SK-N-SH (cell line): ENCODE measurements around the gene TTC9B. TPM values are rescaled to one million over a fixed set of nuclear protein-coding genes. Genes with fewer than 3 reads are reported as not detected.

Source experiments
- CTCF ChIA-PET: fragments of 300-600, 350-600 bp; formaldehyde crosslinking; extraction: SDS; loops from one replicate; lab custom pipeline; 2021; lab: Yijun Ruan, JAX
- POLR2A ChIA-PET: fragments of 350-600 bp; sonication (Branson Sonifier 250); formaldehyde crosslinking; extraction: SDS; loops from one replicate; lab custom pipeline; 2020; ENCODE audit warnings: antibody characterized with exemption, inconsistent platforms; lab: Yijun Ruan, JAX
- DNase-seq: peaks from one replicate; pipeline ENCODE4 v3.0.0; 2012
- H2AFZ ChIP-seq: fragments of 200-600 bp; sonication (generic); 2 replicates; pipeline ENCODE4 v1.8.1; 2016; ENCODE audit warnings: antibody characterized with exemption, mild to moderate bottlenecking, low read depth
- H3F3A ChIP-seq: fragments of 200-600 bp; sonication (generic); replicated peaks from 2 replicates; pipeline ENCODE3; 2016; ENCODE audit warnings: antibody characterized with exemption, mild to moderate bottlenecking; ENCODE audit not compliant: insufficient read depth
- H3K27ac ChIP-seq, 2 experiments: fragments of 200-500 bp in 1 of 2; fragments of 200-600 bp in 1 of 2; sonication (Bioruptor generic) in 1 of 2; sonication (generic), shearing (Covaris generic) in 1 of 2; 2 replicates each; pipeline versions ENCODE4 v1.5.1 to v1.6.1; 2014 to 2016; ENCODE audit warnings: low read depth in 2 of 2, inconsistent platforms in 1 of 2, low read length in 1 of 2, mild to moderate bottlenecking in 1 of 2, mixed read lengths in 1 of 2
- H3K27me3 ChIP-seq: fragments of 200-600 bp; sonication (generic), shearing (Covaris generic); 2 replicates; pipeline ENCODE4 v1.6.1; 2016; ENCODE audit warnings: mixed run types; ENCODE audit not compliant: insufficient read depth
- H3K36me3 ChIP-seq, 2 experiments: fragments of 200-500 bp in 1 of 2; fragments of 200-600 bp in 1 of 2; sonication (Bioruptor generic) in 1 of 2; sonication (generic) in 1 of 2; replicated peaks in 1 of 2; 2 replicates each; pipeline versions ENCODE3 to v1.5.1; 2014 to 2016; ENCODE audit warnings: low read length in 1 of 2, mild to moderate bottlenecking in 1 of 2; ENCODE audit not compliant: insufficient read depth in 2 of 2, control insufficient read depth in 1 of 2
- H3K4me1 ChIP-seq, 2 experiments: fragments of 200-500 bp in 1 of 2; fragments of 200-600 bp in 1 of 2; sonication (Bioruptor generic) in 1 of 2; sonication (generic), shearing (Covaris generic) in 1 of 2; 2 replicates each; pipeline versions ENCODE4 v1.5.1 to v1.6.1; 2014 to 2016; ENCODE audit warnings: low read depth in 1 of 2, low read length in 1 of 2, mixed run types in 1 of 2; ENCODE audit not compliant: insufficient read depth in 2 of 2, control insufficient read depth in 1 of 2
- H3K4me2 ChIP-seq: fragments of 200-600 bp; sonication (generic), shearing (Covaris generic); 2 replicates; pipeline ENCODE4 v1.6.1; 2017; ENCODE audit warnings: mixed run types
- H3K4me3 ChIP-seq, 2 experiments: fragments of 200-500 bp in 1 of 2; fragments of 200-600 bp in 1 of 2; sonication (Bioruptor generic) in 1 of 2; sonication (generic), shearing (Covaris generic) in 1 of 2; 2 replicates each; pipeline versions ENCODE4 v1.5.1 to v1.8.1; 2014 to 2016; ENCODE audit warnings: low read depth in 2 of 2, inconsistent platforms in 1 of 2, low read length in 1 of 2, mild to moderate bottlenecking in 1 of 2, mixed read lengths in 1 of 2, moderate library complexity in 1 of 2
- H3K79me2 ChIP-seq: fragments of 200-600 bp; sonication (generic); 2 replicates; pipeline ENCODE4 v1.8.1; 2017; ENCODE audit warnings: mild to moderate bottlenecking; ENCODE audit not compliant: insufficient read depth
- H3K9ac ChIP-seq: fragments of 200-600 bp; sonication (generic); 2 replicates; pipeline ENCODE4 v1.6.1; 2017; ENCODE audit warnings: mixed run types
- H3K9me2 ChIP-seq: fragments of 200-600 bp; sonication (generic); 2 replicates; pipeline ENCODE4 v1.6.1; 2017; ENCODE audit warnings: mixed run types
- H3K9me3 ChIP-seq: fragments of 200-600 bp; sonication (generic); 2 replicates; pipeline ENCODE4 v1.6.1; 2017; ENCODE audit warnings: mixed run types, mild to moderate bottlenecking, moderate library complexity
- H4K20me1 ChIP-seq: fragments of 200-600 bp; sonication (generic); 2 replicates; pipeline ENCODE4 v1.6.1; 2017; ENCODE audit warnings: mild to moderate bottlenecking, mixed run types; ENCODE audit not compliant: insufficient read depth
- CTCF ChIP-seq: fragments of 200-600 bp; sonication (generic); IDR thresholded peaks from 2 replicates; pipeline ENCODE4 v1.6.1; 2017; ENCODE audit warnings: antibody characterized with exemption, mild to moderate bottlenecking, moderate library complexity
- ELF1 ChIP-seq: IDR thresholded peaks from 2 replicates; pipeline ENCODE4 v1.4.0; 2012
- FOSL2 ChIP-seq: IDR thresholded peaks from 2 replicates; pipeline ENCODE4 v1.4.0; 2012; ENCODE audit warnings: low read depth, mild to moderate bottlenecking, moderate library complexity, borderline replicate concordance
- FOXJ3 ChIP-seq: sonication (generic); formaldehyde crosslinking; IDR thresholded peaks from 2 replicates; pipeline ENCODE4 v1.5.1; 2020; ENCODE audit warnings: mild to moderate bottlenecking, missing genetic modification reagents
- GATA2 ChIP-seq: sonication (generic); formaldehyde crosslinking; IDR thresholded peaks from 2 replicates; pipeline ENCODE4 v1.5.0; 2020; ENCODE audit warnings: mild to moderate bottlenecking, missing genetic modification reagents
- JUND ChIP-seq: IDR thresholded peaks from 2 replicates; pipeline ENCODE4 v1.4.0; 2012
- WGBS: methylation state at CpG from one replicate; pipeline ENCODE4 v1.1.6; 2017; ENCODE audit warnings: low lambda C conversion rate; 5-methylcytosine and 5-hydroxymethylcytosine counted together
- polyA plus RNA-seq, 3 experiments: library from polyadenylated mRNA; depleted of rRNA; stranded (reverse); fragments of >200 nt; gene quantifications; 2 replicates each; pipeline ENCODE4 v1.2.3, GENCODE V29; 2012
- TF ChIP-seq, protein P1 (sequence below): IDR thresholded peaks from 2 replicates; pipeline ENCODE4 v1.4.0; 2012; ENCODE audit warnings: low read depth, borderline replicate concordance

Gene TTC9B
- polyA plus RNA-seq, 1 of the 3 experiments (the other 2 are of a cell fraction) = 0.30 TPM

DNA sequence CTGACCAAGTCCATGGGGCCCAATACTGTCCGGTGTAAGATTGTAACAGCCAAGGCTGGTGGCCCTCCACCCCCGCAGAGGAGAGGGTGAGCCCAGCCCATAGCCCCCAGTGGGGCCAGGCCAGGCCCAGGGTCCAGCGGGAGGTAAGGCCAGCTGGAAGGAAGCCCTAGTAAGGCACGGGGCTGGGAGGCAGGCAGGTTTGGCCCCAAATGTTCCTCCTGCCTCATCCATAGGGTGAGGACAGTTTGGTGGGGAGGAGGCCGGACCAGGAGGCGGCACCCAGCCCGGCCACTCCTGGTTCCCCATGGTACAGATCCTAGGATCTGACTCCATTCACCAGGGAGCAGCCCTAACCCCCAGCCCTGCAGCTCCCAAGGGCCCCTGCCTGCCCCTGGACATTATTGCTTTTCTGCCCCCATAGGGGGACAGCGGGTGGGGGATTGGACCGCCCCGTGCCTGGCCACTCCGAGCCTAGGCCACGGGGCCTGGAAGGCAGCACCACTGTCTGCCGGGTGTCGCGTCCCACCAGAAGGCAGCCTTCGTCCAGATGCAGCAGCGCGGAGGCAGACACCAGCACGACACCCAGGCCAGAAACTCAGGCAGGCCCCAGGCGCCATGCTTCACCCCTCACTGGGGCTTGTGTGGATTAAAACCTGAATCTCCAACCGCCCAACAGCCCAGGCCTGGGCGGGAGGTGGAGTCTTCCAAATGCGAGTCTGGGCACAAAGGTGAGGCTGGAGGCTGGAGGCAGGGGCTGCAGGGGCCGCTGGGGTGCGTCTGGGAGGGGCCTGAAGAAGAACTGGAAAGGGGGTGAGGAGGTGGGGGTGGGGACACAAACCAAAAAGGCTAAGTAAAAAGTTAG lies 15.0 kb upstream of the TTC9B start:
- POLR2A ChIA-PET = no interaction called here
- Histone ChIP-seq H3K4me3 (no peak overlapping the region), H4K20me1 (no peaks in the 10 kb centered on the region), H3K36me3 (peaks cover 3 to 39% of the 10 kb centered on the region in 2 experiments), H3K27me3 (no peaks in the 10 kb centered on the region), H3F3A (peaks cover 17% of the 10 kb centered on the region), H3K27ac (no peak overlapping the region), H3K4me2 (no peak overlapping the region), H2AFZ (no peak overlapping the region), H3K9me2 (no peaks in the 10 kb centered on the region), H3K4me1 (peaks cover 0 to 8% of the 10 kb centered on the region in 2 experiments; a peak in 1 of 4 replicates), H3K9me3 (no peaks in the 10 kb centered on the region), H3K9ac (no peak overlapping the region), H3K79me2 (no peaks in the 10 kb centered on the region)
- TF ChIP-seq ELF1 (no peak), CTCF (no peak), FOSL2 (no peak), GATA2 (CRISPR knock-in tag) (no peak), FOXJ3 (CRISPR knock-in tag) (no peak)
- TF ChIP-seq, protein P1, sequence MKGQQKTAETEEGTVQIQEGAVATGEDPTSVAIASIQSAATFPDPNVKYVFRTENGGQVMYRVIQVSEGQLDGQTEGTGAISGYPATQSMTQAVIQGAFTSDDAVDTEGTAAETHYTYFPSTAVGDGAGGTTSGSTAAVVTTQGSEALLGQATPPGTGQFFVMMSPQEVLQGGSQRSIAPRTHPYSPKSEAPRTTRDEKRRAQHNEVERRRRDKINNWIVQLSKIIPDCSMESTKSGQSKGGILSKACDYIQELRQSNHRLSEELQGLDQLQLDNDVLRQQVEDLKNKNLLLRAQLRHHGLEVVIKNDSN = no peak
- WGBS = 93% methylated on average over 15 of the region's 25 CpGs
- CTCF ChIA-PET = interaction anchor here (1.7 kb wide), 1 partner anchor 93 kb away, joined by 8 read pairs; no protein-coding TSS in a partner anchor
- DNase-seq = no peak

DNA sequence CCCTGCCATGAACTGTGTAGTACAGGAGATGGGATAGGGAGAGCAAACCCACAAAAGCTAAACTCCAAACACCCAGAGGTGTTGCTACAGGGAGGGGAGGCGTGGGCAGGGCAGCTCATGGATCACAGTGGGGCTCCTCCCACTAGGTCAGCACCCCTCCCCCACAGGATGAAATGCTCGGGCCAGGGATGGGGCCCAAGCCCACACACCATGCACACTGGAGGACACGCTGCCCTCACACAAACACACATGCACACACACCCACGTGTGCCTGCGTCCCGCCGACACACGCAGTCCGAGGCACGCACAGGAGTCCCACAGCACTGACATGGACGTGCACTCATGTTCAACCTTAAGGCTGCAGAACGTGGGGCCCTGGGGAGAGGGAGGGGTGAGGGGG lies 14.3 kb upstream of the TTC9B start:
- ChIA-PET CTCF (interaction anchor here (0.6 to 1.1 kb wide), 2 partner anchors 35 to 93 kb away, joined by 3 read pairs; no protein-coding TSS in a partner anchor), POLR2A (no interaction called here)
- Histone ChIP-seq H3K4me2 (no peak overlapping the region), H3K4me3 (no peak overlapping the region), H3K9me2 (no peaks in the 10 kb centered on the region), H3K9ac (no peak overlapping the region), H3K9me3 (no peaks in the 10 kb centered on the region), H3K79me2 (no peaks in the 10 kb centered on the region), H3K36me3 (peaks cover 3 to 32% of the 10 kb centered on the region in 2 experiments), H3K27me3 (no peaks in the 10 kb centered on the region), H2AFZ (no peak overlapping the region), H3K27ac (no peak overlapping the region), H3F3A (peaks cover 17% of the 10 kb centered on the region), H4K20me1 (no peaks in the 10 kb centered on the region), H3K4me1 (peaks cover 0 to 8% of the 10 kb centered on the region in 2 experiments; a peak in 1 of 4 replicates)
- DNase-seq = no peak
- TF ChIP-seq JUND = no peak
- TF ChIP-seq GATA2 (CRISPR knock-in tag) = no peak
- 87% methylated on average over 12 of the region's 12 CpGs for WGBS
